Measurements from ENCODE around the gene FAM229B.

GRCh38 chr6:112117554-112117953 is 30.2 kb downstream of the FAM229B start:
- TF ChIP-seq REST (IDR thresholded peaks at IDR 0.05; ENCODE audit: insufficient read depth in 1 of 2, low read depth in 2 of 2, low read length in 2 of 2), result no peak
- TF ChIP-seq TAF1 (IDR thresholded peaks at IDR 0.05; ENCODE audit: borderline replicate concordance, insufficient read depth, low read length), result no peak
- TF ChIP-seq POLR2AphosphoS5 (IDR thresholded peaks at IDR 0.05; ENCODE audit: low read depth, low read length), result no peak
- no peak for TF ChIP-seq SIN3A (IDR thresholded peaks at IDR 0.05; ENCODE audit: borderline replicate concordance, insufficient read depth, low read length)

Measured in PFSK-1 (cell line).